ENCODE results near the gene CD46.

- TF ChIP-seq POLR2AphosphoS5 (IDR thresholded peaks at IDR 0.05; ENCODE audit: low read depth, low read length): no peak
- TF ChIP-seq REST (IDR thresholded peaks at IDR 0.05; ENCODE audit: insufficient read depth in 1 of 2, low read depth in 2 of 2, low read length in 2 of 2): no peak
- no peak for TF ChIP-seq TAF1 (IDR thresholded peaks at IDR 0.05; ENCODE audit: borderline replicate concordance, insufficient read depth, low read length)
- no peak for TF ChIP-seq FOXP2 (optimal IDR thresholded peaks at IDR 0.05; ENCODE audit: borderline replicate concordance, extremely low read depth, extremely low read length, insufficient read depth)
- TF ChIP-seq SIN3A (IDR thresholded peaks at IDR 0.05; ENCODE audit: borderline replicate concordance, insufficient read depth, low read length): no peak
Observed at GRCh38 chr1:207810606-207811295, 58.9 kb downstream of the CD46 start.
